Measurements from ENCODE around the gene ETS1. TPM values are rescaled to one million over a fixed set of nuclear protein-coding genes. Genes with fewer than 3 reads are reported as not detected.
A peak's percentile ranks its signal among the peaks of the same experiment; 100 is the strongest.

ETS1 gene
- total and polyA plus RNA-seq, 2 experiments from 2014 or later: 1.7 to 10.2 TPM

- Histone ChIP-seq H3K36me3 (no peaks in the 10 kb centered on the region), H3K27ac (no peak overlapping the region), H3K4me1 (ENCODE audit: low read depth) (peaks cover 1% of the 10 kb centered on the region), H3K27me3 (peaks cover 41% of the 10 kb centered on the region), H3K9me3 (ENCODE audit: low read depth) (no peaks in the 10 kb centered on the region), H3K4me3 (no peak overlapping the region)
- peak; percentile 21 to 39 for DNase-seq (ENCODE audit: low read depth in 1 of 2, low spot score in 1 of 2)
- TF ChIP-seq CTCF (IDR thresholded peaks at IDR 0.05; ENCODE audit: low read depth, low read length): peak; percentile 51
Observed at GRCh38 chr11:128555606-128556005, 31.8 kb downstream of the ETS1 start.

DNA sequence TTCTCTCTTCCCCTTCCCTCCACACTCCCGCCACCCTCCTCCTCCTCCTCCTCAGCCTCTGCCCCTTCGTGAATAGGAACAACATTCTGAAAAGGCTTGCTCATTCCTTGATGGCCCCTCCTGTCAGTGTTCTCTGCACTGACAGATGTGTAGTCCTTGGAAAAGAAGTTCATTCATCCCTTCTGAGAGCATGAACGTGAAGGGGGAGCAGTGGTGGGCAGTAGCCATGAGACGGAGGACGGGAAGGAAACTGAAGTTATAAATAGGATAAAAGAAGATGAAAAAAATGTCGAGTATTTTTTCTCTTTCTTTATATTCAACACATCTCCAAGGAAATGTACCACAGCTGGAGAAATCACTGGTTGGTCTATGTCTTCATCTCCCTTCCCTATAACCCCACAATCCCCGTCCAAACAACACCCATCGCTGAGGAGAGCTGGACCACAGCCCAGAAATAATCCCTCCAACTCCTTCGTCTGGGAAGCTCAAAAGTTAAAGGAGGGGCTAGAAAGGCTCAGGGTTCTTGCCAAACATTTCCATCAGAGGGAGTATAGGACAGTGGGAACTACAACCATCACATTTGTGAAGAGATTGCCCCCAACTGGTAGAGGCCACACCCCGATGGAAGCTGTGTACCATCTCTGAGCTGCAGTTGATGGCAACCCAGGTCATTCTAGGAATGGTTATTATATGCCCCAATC is 33.5 kb downstream of the ETS1 start:
- TF ChIP-seq CTCF (IDR thresholded peaks at IDR 0.05; ENCODE audit: low read depth, low read length): peak; percentile 52
- Histone ChIP-seq H3K9me3 (ENCODE audit: low read depth) (no peaks in the 10 kb centered on the region), H3K27ac (no peak overlapping the region)

DNA sequence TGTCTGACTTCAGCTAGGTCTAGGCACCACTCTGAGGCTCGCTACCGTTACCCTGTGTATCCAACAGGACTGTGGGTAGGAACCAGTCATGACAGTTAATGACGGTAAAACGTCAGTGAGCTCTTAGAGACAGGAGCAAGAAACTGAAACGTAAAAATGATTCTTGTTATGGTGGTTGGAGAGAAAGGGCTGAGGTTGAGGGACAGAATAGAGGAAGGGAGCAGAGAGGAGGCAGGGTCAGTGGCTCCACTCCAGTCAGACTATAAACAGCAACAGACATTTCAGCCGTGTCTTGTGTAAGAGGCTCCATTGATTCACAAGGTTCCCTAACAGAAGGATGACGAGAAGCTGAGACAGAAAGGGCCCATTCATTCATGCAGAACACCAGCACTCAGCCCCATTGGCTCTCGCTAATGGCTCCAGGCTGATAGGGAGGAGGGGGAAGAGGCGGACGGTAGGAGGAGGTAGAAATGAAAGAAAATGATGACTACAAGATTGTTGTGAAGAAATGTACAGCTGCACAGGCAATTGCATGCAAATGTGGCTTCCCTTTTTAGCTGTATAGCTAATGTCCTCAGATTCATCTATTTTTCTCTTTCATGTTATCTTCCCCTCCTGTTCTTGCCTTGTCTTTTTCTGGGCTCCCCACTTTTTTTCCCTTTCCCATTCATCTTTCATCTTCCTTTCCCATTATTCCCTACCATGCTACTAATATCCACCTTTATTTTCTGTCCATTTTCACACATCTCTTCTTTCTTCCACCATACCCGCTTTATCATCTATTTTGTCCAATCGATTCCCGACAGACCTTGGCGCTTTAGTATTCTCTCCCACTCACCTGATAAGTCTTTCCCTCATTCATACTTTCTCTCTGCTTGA is 34.3 kb downstream of the ETS1 start:
- no peak overlapping the region for H3K4me3 ChIP-seq
- H3K36me3 ChIP-seq: no peaks in the 10 kb centered on the region
- TF ChIP-seq CTCF (IDR thresholded peaks at IDR 0.05; ENCODE audit: low read depth, low read length): no peak
- H3K27ac ChIP-seq: no peak overlapping the region
- DNase-seq (ENCODE audit: low read depth in 1 of 2, low spot score in 1 of 2): peak in 1 of 2 donors; percentile 88
- H3K4me1 ChIP-seq (ENCODE audit: low read depth): peaks cover 19% of the 10 kb centered on the region
- H3K9me3 ChIP-seq (ENCODE audit: low read depth): no peaks in the 10 kb centered on the region
- H3K27me3 ChIP-seq: peaks cover 35% of the 10 kb centered on the region

More for the DNA sequence above, 33.5 kb downstream of the ETS1 start:
- no peak overlapping the region for H3K4me3 ChIP-seq
- peaks cover 11% of the 10 kb centered on the region for H3K4me1 ChIP-seq (ENCODE audit: low read depth)
- H3K27me3 ChIP-seq: peaks cover 36% of the 10 kb centered on the region
- DNase-seq (ENCODE audit: low read depth in 1 of 2, low spot score in 1 of 2): peak in 1 of 2 donors; percentile 93
- H3K36me3 ChIP-seq: no peaks in the 10 kb centered on the region

DNA sequence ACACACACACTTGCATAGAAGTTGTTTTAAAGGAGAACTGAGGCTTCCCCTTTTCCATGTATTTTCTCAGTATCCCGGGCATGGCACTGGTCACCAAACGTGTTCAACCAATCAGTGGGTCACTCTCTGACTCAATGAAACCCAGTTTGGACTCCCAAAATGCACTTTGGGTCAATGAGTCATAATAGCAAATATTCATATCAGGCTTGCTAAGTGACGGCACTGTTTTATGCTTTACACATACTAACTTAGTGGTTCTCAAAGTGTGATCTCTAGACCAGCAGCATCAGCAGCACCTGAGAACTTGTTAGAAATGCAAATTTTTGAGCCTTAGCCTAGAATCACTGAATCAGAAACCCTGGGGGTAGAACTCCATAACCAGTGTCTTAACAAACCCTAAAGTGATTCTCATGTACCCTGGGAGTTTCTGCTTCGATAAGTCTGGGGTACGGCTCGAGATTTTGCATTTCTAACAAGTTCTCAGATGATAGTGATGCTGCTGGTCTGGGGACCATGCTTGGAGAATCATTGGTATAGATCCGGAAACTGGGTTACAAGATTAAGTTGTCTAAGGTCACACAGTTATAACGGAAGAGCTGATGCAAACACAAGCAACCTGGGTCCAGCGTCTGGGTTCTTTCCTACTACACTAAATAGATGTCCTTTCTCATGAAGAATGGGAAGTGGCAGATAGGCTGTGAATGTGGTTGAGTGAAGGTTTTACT is 35.6 kb downstream of the ETS1 start:
- Histone ChIP-seq H3K36me3 (no peaks in the 10 kb centered on the region), H3K27me3 (peaks cover 45% of the 10 kb centered on the region), H3K4me1 (ENCODE audit: low read depth) (peaks cover 22% of the 10 kb centered on the region), H3K27ac (no peak overlapping the region), H3K9me3 (ENCODE audit: low read depth) (no peaks in the 10 kb centered on the region), H3K4me3 (no peak overlapping the region)
- no peak for DNase-seq (ENCODE audit: low read depth in 1 of 2, low spot score in 1 of 2)
- no peak for TF ChIP-seq CTCF (IDR thresholded peaks at IDR 0.05; ENCODE audit: low read depth, low read length)

DNA sequence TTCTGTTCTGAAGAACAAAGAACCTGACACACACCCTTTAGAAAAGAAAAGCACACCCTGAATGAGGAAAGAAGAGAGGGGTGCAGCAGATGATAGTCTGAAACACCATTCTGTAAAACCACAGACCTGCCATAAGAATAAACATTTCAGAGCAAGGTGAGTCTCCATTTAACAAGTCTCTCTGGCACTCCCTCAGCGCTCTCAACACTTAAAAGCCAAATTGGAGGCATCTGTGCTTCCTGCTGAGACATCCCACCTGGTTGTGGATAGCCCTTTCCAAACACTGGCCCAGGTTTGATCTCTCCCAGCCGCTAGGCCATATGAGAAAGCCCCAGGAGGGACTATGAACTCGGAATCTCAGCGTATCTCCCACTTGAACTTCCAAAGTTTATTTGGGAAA is 36.3 kb downstream of the ETS1 start:
- Histone ChIP-seq H3K9me3 (ENCODE audit: low read depth) (no peaks in the 10 kb centered on the region), H3K27me3 (peaks cover 52% of the 10 kb centered on the region), H3K27ac (no peak overlapping the region), H3K4me3 (no peak overlapping the region), H3K4me1 (ENCODE audit: low read depth) (peaks cover 22% of the 10 kb centered on the region), H3K36me3 (no peaks in the 10 kb centered on the region)
- no peak for TF ChIP-seq CTCF (IDR thresholded peaks at IDR 0.05; ENCODE audit: low read depth, low read length)
- DNase-seq (ENCODE audit: low read depth in 1 of 2, low spot score in 1 of 2): no peak
